EL (cell line): ENCODE measurements around the gene MAPK12.
A peak's percentile ranks its signal among the peaks of the same experiment; 100 is the strongest.

Experiments used
- DNase-seq: peaks from one replicate; pipeline ENCODE4 v3.0.0-alpha.2; 2016

The MAPK12 gene

DNA sequence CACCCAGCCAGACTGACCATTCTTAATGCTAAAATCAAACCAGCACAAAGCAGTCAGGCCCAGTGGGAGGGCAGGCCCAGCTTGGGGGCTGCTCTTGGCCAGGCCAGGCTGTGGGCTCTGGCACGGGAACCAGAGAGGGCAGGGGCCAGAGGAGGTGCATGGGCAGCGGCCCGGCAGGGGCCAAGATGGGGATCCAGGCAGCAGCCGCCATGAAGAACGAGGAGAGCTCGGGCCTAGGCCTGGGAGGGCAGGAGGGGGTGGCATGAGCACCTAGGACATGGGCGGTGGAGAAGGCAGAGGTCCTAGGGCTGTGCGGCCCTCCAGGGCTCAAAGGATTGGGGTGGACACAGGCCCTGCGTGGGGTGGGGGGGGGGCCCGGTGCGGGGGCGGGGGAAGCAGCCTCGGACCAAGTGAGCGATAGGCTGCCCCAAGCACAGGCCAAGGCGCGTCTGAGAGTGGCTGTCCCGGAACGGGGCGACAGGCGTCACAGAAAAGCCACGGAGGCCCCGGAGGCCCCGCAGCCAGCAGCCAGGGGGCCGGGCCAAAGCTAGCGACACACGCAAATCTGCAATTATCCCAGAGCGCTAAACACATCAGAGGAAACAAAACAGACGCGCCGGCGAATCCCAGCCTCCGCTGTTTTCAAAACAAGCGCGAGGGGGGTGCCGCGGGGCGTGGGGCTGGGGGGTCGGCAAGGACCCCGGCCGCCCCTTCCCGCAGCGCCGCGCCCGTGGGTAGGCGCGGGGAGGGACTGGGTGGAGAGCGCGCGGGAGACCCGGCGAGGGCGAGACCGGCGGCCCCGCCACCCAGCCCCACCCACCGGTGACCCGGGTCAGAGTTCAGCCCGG, 37.7 kb upstream of the MAPK12 start:
- DNase-seq: no peak

DNA sequence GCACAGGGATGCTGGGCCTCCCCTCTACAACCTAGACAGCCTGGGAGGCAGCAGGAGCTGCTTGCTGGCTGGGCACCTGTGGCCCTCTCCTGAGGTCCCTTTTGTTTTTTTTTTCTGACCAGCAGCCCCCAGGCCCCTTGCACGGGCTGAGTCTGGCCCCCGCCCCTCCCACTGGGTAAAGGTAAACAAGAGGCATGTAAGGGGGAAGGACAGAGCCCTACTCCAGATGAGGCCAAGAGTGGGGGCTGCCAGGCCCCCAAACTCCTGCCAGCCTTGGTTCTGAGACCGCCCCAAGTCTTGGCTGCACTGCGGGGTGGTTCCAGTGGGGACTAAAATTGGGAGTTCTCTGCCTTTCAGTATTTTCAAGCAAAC, 36.8 kb upstream of the MAPK12 start:
- DNase-seq: no peak

DNA sequence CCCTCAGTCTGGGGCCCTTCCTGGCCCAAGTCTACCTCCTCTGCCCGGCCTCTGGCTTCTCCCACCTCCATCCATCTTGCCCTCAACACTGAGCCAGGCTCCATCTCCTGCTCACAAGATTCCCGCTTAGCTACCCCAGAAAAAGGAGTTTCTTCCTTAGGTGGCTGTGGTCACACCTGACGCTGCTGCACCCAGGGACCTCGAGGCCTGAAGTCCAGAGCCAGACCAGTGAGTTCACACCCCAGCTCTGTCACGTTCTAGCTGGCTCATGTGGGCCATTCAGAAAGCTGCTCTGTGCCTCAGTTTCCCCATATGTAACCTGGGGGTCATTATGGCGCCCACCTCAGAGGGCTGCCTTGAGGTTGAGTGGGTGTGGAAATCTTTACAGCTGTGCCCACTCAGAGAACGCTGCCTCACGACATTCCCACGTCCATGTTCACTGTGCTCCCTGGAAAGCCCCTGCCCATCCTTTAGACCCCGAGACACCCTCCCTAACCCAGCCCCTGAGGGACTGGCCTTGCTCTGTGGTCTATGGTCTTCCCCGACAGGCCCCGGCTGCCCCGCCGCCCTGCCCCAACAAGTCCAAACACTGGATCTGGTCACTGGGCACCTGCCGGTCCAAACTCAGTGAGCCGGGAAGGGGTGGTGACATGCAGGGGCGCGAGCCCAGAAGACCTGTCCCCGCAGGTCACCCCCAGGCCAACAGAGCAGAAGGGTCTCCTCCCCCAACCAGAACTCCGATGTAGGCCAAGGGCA, 36.2 kb upstream of the MAPK12 start:
- DNase-seq: no peak

DNA sequence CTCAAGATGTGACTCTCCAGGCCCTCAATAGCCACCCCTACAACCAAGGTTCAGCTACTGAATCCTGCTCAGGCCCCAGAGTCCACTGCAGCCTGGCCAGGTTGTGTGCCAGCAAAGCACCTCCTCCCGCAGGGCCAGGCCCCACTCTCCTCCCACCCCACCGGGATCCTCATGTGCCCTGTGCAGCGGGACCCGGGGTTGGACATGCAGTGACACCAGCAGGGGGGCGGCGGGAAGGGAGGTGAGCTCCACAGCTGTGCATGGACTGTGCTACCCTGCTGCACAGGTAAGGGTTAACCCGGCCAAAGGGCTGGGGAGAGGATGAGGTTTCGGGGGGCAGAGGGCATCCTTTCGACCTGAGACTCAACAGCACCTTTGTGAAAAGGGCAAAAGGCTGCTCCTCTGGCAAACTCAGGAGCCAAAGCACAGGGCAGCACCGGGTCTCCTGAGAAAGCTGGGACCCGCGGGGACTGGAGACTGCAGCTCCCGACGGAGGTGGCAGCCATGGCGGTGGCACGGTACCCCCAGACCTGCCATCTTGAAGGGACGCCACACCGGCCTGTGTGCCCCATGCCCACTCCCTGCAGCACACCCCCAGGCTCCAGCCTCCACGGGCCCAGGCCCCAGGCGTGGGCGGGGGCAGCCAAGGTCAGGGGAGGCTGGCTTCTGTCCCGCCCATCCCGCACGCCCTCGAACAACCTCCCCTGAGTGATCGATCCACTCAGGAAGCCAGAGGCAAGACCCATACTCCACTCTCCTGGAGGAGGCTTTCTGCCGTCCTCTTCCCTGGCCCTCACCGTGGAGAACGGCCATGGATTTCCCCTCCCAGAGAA, 35.4 kb upstream of the MAPK12 start:
- no peak for DNase-seq

DNA sequence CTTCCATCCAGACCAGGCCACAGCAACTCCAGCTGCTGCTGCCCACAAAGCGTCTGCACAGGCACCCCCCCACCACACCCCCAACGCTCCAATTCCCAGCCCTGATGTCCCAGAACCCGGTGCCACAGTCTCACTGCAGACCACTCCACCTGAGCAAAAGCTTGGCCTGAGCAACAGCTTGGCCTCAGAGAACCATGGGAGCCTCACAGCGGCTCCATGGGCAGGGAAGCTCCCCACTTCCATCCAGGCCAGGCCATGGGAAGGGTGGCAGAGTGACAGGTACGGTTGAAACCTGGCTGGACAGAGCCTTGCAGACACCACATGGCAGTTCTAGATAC, 32.8 kb upstream of the MAPK12 start:
- DNase-seq: no peak

DNA sequence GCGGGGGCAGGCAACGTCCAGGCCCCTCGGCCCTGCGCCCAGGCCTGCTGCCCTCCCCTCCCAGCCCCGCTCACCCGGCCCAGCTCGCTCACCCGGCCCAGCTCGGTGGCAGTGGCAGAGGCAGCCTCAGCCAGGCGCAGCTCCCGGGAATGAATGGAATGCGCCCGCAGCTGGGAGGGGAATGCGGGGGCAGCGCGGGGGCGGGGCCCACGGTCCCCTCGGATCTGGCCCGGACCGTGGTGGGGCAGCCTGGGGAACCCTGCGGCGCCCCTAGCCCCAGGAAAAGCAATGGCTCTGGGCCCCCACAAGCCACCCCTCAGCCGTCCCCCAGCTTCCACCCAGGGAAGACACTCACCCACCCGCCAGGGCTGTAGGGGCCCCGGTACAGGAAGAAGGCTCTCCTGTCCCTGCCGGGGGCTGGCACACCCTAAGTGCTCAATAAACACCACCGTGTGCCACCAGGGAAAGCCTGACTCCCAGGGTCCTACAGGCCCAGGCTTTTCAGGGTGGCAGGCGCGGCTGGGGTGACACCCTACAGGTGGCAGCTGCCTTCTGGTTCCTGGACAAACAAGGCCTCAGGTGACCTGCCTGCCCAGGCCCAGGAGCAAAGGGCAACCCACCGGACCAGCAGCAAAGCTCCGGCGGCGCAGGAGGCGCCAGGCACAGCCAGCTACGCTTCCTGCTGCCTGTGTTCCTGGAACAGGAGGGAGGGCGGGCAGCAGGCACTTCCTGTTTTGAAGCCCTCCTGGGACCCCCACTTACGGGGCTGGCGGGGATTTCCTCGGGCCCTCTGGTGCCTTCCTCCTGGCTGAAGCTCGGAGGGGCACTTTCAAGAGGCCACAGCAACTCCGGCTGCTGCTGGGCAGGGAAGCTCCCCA, 32.2 kb upstream of the MAPK12 start:
- DNase-seq: peak; percentile 94

DNA sequence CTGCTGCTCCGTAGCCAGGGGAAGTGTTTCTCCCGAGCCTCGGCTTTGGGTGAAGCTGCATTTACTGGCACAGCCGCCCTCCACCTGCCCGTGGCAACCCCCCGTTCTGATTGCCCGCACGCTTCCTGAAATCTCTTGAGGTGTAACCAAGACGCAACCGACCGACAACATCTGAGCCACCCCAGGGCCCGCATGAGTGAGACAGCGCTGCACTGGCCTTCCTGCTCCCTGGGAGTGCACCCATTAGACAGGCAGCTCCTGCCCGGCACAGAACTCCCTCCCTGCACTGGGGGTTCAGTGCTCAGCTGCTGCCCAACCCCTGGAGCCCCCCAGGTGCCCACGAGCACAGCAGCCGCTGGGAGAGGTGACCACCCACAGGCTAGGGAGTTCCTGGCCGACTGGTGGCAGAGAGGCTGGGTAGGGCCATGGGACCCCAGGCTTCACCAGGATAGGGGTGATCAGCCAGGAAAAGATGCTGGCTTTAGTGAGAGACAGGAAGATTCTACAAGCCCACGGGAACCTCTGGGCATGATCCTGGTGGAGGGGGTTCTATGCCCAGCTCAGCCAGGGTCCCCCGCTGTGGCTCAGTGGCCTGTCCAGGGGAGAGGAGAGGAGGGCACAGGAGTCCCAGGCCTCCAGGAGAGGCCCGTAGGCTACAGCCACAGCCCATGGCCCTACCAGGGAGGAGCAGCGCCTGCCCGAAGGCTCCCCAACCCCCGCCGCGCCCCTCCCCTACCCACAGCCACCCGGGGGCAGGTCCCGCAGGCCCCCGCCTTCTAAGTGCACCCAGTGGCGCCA, 31.4 kb upstream of the MAPK12 start:
- DNase-seq: no peak

DNA sequence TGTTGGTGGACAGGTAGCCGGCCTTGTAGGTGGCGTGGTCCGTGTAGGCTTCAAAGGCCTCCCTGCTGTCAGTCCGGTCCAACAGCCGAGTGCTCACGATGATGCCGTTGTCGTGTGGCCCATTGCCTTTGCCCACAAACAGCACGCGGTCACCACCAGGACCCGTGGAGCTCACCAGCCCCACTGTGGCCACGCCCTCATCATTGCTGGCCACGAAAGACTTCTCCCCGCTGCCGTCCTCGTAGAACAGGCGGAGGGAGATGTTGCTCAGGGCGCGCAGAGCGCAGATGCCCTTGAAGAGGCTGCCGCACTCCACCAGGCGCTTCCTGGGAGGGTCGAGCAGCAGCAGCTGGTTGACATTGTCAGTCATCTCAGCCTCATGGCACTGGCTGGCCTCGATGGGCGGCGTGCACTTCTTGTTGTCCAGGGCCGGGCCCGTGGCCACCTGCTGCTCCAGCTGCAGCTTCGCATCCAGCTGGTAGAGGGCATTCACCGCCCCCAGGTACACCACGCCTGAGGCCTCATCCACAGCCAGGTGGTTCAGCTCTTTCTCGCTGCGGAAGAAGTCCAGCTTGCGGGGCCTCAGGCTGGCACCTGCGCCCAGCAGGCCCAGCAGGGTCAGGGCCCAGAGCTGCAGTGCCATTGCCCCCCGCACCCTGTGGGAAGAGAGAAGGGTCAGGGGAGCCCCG, 28.6 kb upstream of the MAPK12 start:
- no peak for DNase-seq

DNA sequence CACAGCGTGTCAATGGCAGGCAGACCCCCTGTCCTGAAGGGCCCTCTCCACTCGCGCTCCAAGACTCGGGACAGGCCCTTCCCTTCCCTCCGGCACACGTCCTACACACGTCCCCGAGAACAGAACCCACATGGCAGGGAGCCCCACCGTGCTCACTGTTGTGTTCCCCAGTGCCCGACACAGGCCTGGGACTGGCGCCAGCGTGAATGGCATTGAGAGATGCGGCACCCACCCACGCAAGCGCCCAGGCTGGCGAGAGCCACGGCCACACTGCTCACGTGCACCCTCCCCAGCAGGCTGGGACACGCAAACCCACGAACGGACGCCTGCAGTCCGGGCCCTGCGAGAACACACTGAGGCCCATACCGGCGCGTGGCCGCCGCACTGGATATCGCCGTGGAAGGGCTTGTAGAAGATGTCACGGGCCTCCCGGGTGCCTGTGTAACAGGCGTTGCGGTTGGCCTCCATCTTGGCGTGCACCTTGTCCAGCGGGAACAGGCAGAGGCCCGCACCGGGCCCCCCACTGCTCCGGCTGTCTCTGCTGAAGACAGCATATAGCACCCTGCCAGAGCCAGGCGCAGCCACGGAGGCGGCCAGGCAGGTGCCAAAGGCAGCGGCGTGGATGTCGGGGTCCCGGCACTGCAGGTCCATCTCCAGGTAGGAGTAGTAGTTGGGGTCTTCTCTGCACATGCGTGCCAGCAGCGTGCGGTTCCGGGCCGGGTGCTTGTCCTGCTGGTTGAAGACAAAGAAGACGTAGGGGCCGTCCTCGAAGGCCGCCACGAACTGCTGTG, 27.9 kb upstream of the MAPK12 start:
- no peak for DNase-seq

DNA sequence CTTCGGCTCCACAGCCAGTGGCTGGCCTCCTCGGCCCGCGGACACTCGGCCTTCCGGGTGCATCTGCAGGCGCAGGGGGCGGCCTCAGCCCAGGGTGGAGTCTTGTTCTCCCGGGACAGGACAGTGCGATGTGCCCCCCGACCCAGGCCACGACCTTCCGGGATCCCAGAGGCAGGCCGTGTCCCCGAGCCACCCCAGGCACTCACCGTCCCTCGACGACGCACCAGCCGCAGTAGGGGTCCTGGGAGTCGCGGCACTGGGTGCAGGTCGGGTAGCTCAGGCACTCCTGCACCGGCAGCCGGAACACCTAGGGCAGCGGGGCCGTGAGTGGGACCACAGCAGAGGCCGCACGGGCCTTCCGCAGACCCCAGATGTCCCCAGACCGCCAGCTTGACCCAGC, 26.2 kb upstream of the MAPK12 start:
- no peak for DNase-seq

DNA sequence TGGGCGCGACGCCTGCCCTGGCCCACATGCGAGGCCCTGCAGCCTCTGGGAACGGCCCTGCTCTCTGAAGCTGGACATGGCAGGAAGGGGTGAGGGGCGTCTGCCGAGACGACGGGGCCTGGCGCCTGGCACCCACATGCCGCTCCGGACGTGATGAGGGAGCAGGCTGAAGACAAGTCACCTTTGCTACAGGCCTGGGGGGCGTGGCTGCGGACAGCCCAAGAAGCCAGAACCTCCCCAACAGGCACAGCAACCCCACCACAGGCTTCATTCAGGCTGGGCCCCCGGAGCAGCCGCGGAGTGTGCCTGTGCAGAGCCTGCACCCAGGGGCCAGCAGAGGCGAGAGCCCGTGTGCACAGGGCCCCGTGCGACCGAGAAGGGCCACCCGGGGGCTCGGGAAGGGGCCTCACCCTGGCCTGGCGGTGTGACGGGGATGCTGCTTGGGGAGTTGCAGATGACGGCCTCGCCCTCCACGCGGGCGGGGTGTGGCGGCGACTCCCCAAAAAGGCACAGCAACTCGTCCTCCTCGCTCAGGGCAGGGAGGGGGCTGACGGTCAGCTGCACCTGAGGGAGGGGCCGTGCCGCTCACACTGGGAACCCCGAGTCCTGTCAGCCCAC, 25.3 kb upstream of the MAPK12 start:
- no peak for DNase-seq

DNA sequence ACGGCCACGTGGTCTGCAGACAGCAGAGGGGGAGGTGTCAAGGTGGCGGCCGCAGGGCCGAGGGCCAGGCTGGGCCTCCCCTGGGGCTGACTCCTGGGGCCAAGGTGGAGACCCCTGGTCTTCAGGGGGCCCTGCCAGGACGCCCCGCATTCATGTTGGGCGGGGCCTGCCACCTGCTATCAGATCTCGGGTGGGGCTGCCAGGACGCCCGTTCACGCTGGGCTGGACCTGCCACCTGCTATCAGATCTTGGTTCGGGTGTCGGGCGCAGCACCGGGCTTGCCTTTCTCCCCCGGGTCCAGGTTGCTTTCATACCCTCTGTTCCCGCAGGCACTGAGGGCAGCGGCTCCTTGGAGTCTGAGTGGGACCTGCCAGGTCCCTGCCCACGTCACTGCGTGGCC, 24.8 kb upstream of the MAPK12 start:
- DNase-seq: no peak

DNA sequence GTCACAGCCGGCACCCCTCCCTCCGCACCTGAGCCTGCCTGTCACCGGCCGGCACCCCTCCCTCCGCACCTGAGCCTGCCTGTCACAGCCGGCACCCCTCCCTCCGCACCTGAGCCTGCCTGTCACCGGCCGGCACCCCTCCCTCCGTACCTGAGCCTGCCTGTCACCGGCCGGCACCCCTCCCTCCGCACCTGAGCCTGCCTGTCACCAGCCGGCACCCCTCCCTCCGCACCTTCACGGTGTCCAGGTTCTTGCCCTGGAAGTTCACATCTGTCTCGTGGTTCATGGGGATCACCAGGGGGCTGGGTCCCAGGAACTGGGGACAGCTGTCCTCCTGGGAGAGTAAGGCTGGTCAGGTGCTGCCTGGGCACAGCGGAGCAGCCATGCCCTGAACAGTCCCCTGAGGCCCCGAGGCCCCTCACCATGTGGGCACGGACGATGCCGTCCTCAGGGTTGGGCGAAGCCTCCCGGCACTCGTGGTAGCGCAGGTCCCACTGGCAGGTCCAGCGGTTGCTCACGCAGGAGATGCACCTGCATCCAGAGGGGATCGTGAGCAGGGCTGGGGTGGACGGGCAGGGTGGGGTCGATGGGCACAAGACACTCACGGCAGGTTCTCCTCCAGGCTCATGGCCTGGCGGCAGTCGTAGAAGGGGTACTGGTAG, 24.2 kb upstream of the MAPK12 start:
- DNase-seq: no peak

DNA sequence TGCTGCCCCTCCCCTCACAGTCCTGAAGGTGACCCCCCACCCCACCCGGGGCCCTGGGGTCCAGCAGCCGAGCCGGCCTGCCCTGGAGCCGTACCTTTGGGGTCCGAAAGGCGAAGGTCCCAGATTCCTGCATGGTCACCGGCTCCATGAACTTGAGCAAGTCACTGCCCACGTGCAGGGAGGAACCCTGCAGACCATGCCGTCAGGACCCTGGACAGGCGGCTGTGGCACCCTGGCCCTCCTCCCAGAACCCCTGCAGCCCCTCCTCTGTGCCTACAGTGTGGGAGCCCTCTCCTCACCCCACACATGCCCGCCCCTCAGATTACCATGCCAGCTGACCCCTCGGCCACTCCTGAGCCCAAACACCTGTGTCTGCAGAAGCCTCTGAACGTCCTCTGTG, 23.0 kb upstream of the MAPK12 start:
- DNase-seq: no peak

DNA sequence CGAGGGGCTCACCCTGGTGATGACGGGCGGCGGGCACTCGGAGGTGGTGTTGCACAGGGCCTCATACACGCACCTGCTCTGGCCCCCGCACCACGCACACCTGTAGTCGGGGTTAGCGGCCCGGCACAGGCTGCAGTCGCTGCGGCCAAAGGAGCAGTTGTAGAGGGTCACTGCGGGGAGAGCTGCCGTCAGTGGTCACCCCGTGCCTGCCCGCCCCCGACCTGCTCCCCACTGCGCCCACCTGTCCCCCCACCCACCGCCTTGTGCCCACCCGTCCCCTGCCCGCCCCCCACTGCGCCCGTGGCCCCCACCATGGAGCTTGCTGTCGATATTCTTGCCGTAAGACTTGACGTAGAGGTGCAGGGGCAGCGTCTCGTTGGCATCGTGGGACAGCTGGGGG, 22.3 kb upstream of the MAPK12 start:
- DNase-seq: no peak

DNA sequence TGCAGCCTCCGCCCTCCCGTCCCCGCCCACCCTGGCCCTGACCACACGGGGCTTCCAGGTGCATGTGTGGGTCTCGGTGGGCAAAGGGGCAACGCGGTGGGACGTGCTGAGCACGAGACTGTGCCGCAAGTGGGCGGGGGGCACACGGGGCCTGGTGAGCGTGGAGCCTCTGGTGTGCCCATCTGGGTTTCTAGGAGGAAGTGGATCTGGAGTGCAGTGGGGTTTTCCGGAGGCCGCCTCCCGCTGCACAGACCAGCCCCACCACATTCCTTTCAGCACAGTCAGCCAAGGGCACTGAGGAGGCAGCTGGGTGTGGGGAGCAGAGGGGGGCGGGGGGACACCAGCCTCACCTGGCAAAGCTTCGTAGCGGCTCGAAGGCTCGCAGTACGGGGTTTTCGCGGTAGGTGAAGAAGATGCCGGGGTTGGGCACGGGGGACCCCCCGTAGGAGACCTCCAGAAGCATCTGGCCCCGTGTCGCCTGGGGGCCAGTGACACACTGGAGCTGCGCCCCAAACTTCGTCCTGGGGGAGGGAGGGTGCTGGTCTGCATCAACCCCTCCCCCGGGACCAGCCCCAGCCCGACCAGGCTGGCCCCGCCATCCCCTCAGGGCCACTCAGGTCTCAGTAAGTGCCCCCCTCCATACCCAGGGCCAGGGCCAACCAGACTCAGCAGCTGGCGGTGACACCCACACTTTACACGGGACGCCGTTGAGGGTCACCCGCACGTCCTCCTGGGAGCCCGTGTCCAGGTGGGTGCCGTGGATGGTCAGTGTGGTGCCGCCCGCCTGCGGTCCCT, 21.1 kb upstream of the MAPK12 start:
- DNase-seq: peak; percentile 87

DNA sequence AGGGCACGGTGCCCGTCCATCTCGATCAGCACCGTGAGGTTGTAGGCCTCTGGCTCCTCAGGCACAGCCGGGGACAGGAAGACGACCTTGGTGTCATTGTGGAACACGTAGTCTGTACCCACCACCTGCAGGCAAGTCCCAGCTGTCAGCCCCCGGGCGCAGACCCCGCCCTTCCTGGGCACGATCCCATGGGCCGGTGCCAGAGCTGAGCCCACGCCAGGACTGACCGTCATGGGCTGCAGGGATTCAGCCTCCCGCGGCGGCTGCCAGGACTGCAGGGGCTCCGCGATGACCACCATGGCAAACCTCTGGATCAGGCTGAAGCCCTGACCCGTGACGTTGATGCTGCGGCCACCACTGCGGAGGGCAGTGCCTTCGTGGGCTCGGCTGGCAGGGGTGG, 20.5 kb upstream of the MAPK12 start:
- DNase-seq: no peak

DNA sequence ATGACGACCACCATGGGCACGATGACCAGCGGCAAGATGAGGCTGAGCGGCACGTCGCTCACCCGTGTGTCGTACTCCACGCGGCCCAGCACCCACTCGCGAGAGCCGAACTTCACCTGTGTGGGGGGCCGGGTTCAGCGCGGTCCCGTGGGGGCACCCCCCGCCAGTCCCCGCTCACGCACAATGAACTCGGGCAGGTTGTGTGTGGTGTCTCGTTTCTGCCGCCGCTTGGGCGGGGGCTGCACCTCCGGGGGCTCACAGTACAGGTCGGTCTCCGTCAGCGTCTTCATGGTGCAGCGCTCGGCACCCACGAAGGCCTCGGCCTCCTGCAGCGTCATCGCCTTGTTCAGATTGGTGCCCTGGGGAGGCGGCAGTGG, 19.9 kb upstream of the MAPK12 start:
- DNase-seq: no peak
